ENCODE results near the gene PDZRN4. TPM values are rescaled to one million over a fixed set of nuclear protein-coding genes. Genes with fewer than 3 reads are reported as not detected.
"Not testable (repeated sequence)": the region's sequence is repeated elsewhere in the genome, so short reads cannot be mapped to it uniquely, and the experiment has no call there.

The PDZRN4 gene
- total RNA-seq, 2 donors from 2014 or later = 0.34 to 0.50 TPM

- ATAC-seq (no peak), DNase-seq (no peak)
- intact Hi-C loops (cut with DNase I) = no loop called here
Measured at GRCh38 chr12:41527534-41528116, 339.5 kb downstream of the PDZRN4 start.

- intact Hi-C loops (cut with DNase I) = no loop called here
- ATAC-seq (no peak), DNase-seq (no peak)
Measured at GRCh38 chr12:41528874-41529273, 340.8 kb downstream of the PDZRN4 start.

- intact Hi-C loops (cut with DNase I) = no loop called here
- no peak for ATAC-seq
Measured at GRCh38 chr12:41530441-41530840, 342.3 kb downstream of the PDZRN4 start.

GRCh38 chr12:41531147-41531829 is 343.2 kb downstream of the PDZRN4 start:
- DNase-seq (peak; percentile 72), ATAC-seq (peak; percentile 82 to 92)
- intact Hi-C loops (cut with DNase I) = no loop called here

More at GRCh38 chr12:41530441-41530840, 342.3 kb downstream of the PDZRN4 start:
- no peak for DNase-seq

- intact Hi-C loops (cut with DNase I) = no loop called here
- no peak for DNase-seq
- ATAC-seq = no peak
Measured at GRCh38 chr12:41532072-41532471, 344.0 kb downstream of the PDZRN4 start.

- intact Hi-C loops (cut with DNase I) = no loop called here
Measured at GRCh38 chr12:41536813-41537490, 348.8 kb downstream of the PDZRN4 start.

GRCh38 chr12:41537522-41537921 is 349.4 kb downstream of the PDZRN4 start:
- intact Hi-C loops (cut with DNase I) = no loop called here
- ATAC-seq (no peak), DNase-seq (no peak)

More at GRCh38 chr12:41536813-41537490, 348.8 kb downstream of the PDZRN4 start:
- no peak for ATAC-seq
- no peak for DNase-seq

- ATAC-seq (no peak), DNase-seq (no peak)
- intact Hi-C loops (cut with DNase I) = no loop called here
Measured at GRCh38 chr12:41545761-41546160, 357.6 kb downstream of the PDZRN4 start.

GRCh38 chr12:41547071-41547470 is 359.0 kb downstream of the PDZRN4 start:
- ATAC-seq; intact Hi-C loops (cut with DNase I); DNase-seq: not testable (repeated sequence)

- no peak for DNase-seq
- no peak for ATAC-seq
- intact Hi-C loops (cut with DNase I) = no loop called here
Measured at GRCh38 chr12:41548926-41549325, 360.8 kb downstream of the PDZRN4 start.

GRCh38 chr12:41552588-41552987 is 364.5 kb downstream of the PDZRN4 start:
- intact Hi-C loops (cut with DNase I) = no loop called here
- ATAC-seq = no peak
- no peak for DNase-seq

- ATAC-seq = no peak
- intact Hi-C loops (cut with DNase I) = no loop called here
- DNase-seq = no peak
Measured at GRCh38 chr12:41556176-41556575, 368.1 kb downstream of the PDZRN4 start.

- intact Hi-C loops (cut with DNase I) = no loop called here
- ATAC-seq (no peak), DNase-seq (no peak)
Measured at GRCh38 chr12:41557344-41557743, 369.2 kb downstream of the PDZRN4 start.

GRCh38 chr12:41558671-41559070 is 370.6 kb downstream of the PDZRN4 start:
- intact Hi-C loops (cut with DNase I) = no loop called here
- ATAC-seq (no peak), DNase-seq (no peak)

GRCh38 chr12:41563051-41563450 is 374.9 kb downstream of the PDZRN4 start:
- intact Hi-C loops (cut with DNase I) = no loop called here
- DNase-seq (no peak), ATAC-seq (no peak)

GRCh38 chr12:41564816-41565215 is 376.7 kb downstream of the PDZRN4 start:
- DNase-seq (no peak), ATAC-seq (no peak)
- intact Hi-C loops (cut with DNase I) = no loop called here

- DNase-seq (no peak), ATAC-seq (no peak)
- intact Hi-C loops (cut with DNase I) = no loop called here
Measured at GRCh38 chr12:41566703-41567102, 378.6 kb downstream of the PDZRN4 start.

- intact Hi-C loops (cut with DNase I) = no loop called here
- ATAC-seq (no peak), DNase-seq (no peak)
Measured at GRCh38 chr12:41573445-41573844, 385.3 kb downstream of the PDZRN4 start.

- ATAC-seq (no peak), DNase-seq (no peak)
- intact Hi-C loops (cut with DNase I) = no loop called here
Measured at GRCh38 chr12:41576925-41577324, 388.8 kb downstream of the PDZRN4 start.

GRCh38 chr12:41577995-41578394 is 389.9 kb downstream of the PDZRN4 start:
- no peak for ATAC-seq
- intact Hi-C loops (cut with DNase I) = no loop called here

GRCh38 chr12:41585784-41586183 is 397.7 kb downstream of the PDZRN4 start:
- ATAC-seq (no peak), DNase-seq (no peak)
- intact Hi-C loops (cut with DNase I) = no loop called here

More at GRCh38 chr12:41577995-41578394, 389.9 kb downstream of the PDZRN4 start:
- no peak for DNase-seq

Measured in left cardiac atrium (tissue), 4 donors.